ENCODE results near the gene LMAN1. TPM values are rescaled to one million over a fixed set of nuclear protein-coding genes. Genes with fewer than 3 reads are reported as not detected.

The LMAN1 gene
- total and polyA plus RNA-seq, 2 of the 4 experiments (the other 2 are of a cell fraction) = 83.1 to 213 TPM

DNA sequence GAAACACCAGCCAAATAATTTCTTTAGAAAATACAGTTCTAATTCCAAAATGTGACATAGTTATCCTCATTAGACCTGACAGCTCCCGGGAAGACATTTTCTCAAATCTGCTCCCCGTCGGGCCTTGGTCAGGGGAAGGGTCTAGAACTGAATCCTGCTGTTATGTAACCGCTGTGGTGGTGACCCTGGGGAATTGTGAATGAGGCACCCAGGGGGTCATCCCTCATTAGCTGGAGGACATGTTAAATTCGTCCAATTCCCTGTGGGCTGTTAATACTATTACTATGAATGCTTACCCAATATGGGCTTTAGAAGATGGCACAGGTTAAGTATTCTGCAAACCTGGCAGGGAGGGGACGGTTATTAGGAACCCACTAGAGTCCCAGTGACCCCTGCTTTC lies 52.4 kb downstream of the LMAN1 start:
- H3K56ac ChIP-seq (ENCODE audit: extremely low read depth, insufficient read depth, low read length) = no peak overlapping the region
- dilution Hi-C loops (cut with HindIII; ENCODE audit: low sequenced_read_pairs, unreplicated experiment) = no loop called here

More for the DNA sequence above, 52.4 kb downstream of the LMAN1 start:
- H3K9ac ChIP-seq (ENCODE audit: low read depth, low read length) = no peak overlapping the region
- H2BK120ac ChIP-seq (ENCODE audit: low read depth, low read length) = no peak overlapping the region
- no peak overlapping the region for H2BK5ac ChIP-seq (ENCODE audit: low read depth, low read length, poor library complexity, severe bottlenecking)
- H4K8ac ChIP-seq (ENCODE audit: low read depth in 2 of 2, low read length in 2 of 2) = no peak overlapping the region
- H3K9me1 ChIP-seq (ENCODE audit: insufficient read depth, low read length) = no peaks in the 10 kb centered on the region
- H4K5ac ChIP-seq (ENCODE audit: low read depth, low read length) = no peak overlapping the region
- H3K27me3 ChIP-seq (ENCODE audit: control insufficient read depth, insufficient read depth, low read length) = peaks cover 57% of the 10 kb centered on the region
- intact Hi-C loops (cut with micrococcal nuclease) (no loop called here), in situ Hi-C loops (cut with MboI; ENCODE audit: low sequenced_read_pairs) (loop anchor here (5.0 kb wide), 1 partner anchor 91 kb away; no protein-coding TSS in a partner anchor)
- no peak overlapping the region for H2AK5ac ChIP-seq (ENCODE audit: low read depth, low read length)
- H3K36me3 ChIP-seq (ENCODE audit: control insufficient read depth, insufficient read depth, low read length) = no peaks in the 10 kb centered on the region
- H3K4me1 ChIP-seq (ENCODE audit: control insufficient read depth, insufficient read depth, low read length) = peaks cover 2% of the 10 kb centered on the region; the same call in 1 of the 2 replicates
- CTCF ChIA-PET = no interaction called here
- no peaks in the 10 kb centered on the region for H3K9me3 ChIP-seq (ENCODE audit: control insufficient read depth, insufficient read depth, low read length)
- H3K79me1 ChIP-seq (ENCODE audit: low read depth in 1 of 2, low read length in 2 of 2) = no peaks in the 10 kb centered on the region
- TF ChIP-seq MAFK (IDR thresholded peaks at IDR 0.05; ENCODE audit: low read depth, low read length) = no peak
- TF ChIP-seq NFE2L2 (IDR thresholded peaks at IDR 0.05; ENCODE audit: low read depth, low read length) = no peak
- no peak for TF ChIP-seq RCOR1 (IDR thresholded peaks at IDR 0.05; ENCODE audit: insufficient replicate concordance, low read length)
- no peak overlapping the region for H2AFZ ChIP-seq (replicated peaks; ENCODE audit: low read length, poor library complexity)
- H3K14ac ChIP-seq (replicated peaks; ENCODE audit: low read depth, low read length) = no peak overlapping the region
- no peak overlapping the region for H3K4me2 ChIP-seq (ENCODE audit: low read depth, low read length)
- POLR2A ChIA-PET (ENCODE audit: unreplicated experiment) = no interaction called here
- no peak for ATAC-seq (ENCODE audit: low read depth)
- no peak overlapping the region for H3K4me3 ChIP-seq (ENCODE audit: insufficient read depth, low read depth, low read length)
- no peaks in the 10 kb centered on the region for H4K20me1 ChIP-seq (ENCODE audit: insufficient read depth, low read length)
- BruUV-seq (replicated peaks) = no TSS peak
- H4K91ac ChIP-seq (ENCODE audit: insufficient read depth, low read depth, low read length) = no peak overlapping the region
- H3K23ac ChIP-seq (ENCODE audit: low read depth, low read length) = no peak overlapping the region
- no peak overlapping the region for H3K4ac ChIP-seq (ENCODE audit: low read depth, low read length)
- H2AK9ac ChIP-seq (replicated peaks; ENCODE audit: low read depth, low read length, poor library complexity) = no peak overlapping the region
- no peak overlapping the region for H2BK20ac ChIP-seq (ENCODE audit: low read depth, low read length)
- no peak overlapping the region for H3K18ac ChIP-seq (ENCODE audit: low read depth, low read length)
- H3K27ac ChIP-seq (ENCODE audit: insufficient read depth, low read length) = no peak overlapping the region
- no peak for DNase-seq
- H2BK15ac ChIP-seq (ENCODE audit: low read depth, low read length) = no peak overlapping the region
- no CpG with 5 or more reads among the region's 6 CpGs for WGBS, 2 experiments (ENCODE audit: extremely low coverage in 2 of 2, insufficient read length in 1 of 2)
